ENCODE results near the gene FBXW8. TPM values are rescaled to one million over a fixed set of nuclear protein-coding genes. Genes with fewer than 3 reads are reported as not detected.

The FBXW8 gene
- total RNA-seq, 1 experiment from 2014 or later: 15.3 TPM

GRCh38 chr12:116958402-116959197 lies 47.9 kb downstream of the FBXW8 start:
- H3K4me3 Mint-ChIP-seq: no peak overlapping the region
- WGBS (ENCODE audit: extremely low coverage, insufficient read length, low lambda C conversion rate): no CpG with 5 or more reads among the region's 6 CpGs
- DNase-seq: no peak
- H3K27ac ChIP-seq (ENCODE audit: insufficient read length, low read depth, low read length): no peak overlapping the region
- no peaks in the 10 kb centered on the region for H3K27me3 Mint-ChIP-seq (ENCODE audit: low read depth)
- no peak overlapping the region for H2BK5ac ChIP-seq (ENCODE audit: insufficient read length, low read length)
- H3K56ac ChIP-seq (ENCODE audit: insufficient read length, low read depth, low read length): no peak overlapping the region
- H3K9me3 ChIP-seq (ENCODE audit: control insufficient read depth, low read depth, low read length): no peaks in the 10 kb centered on the region
- no peaks in the 10 kb centered on the region for H3K79me2 ChIP-seq (ENCODE audit: insufficient read depth, low read length)
- H2BK12ac ChIP-seq (ENCODE audit: insufficient read length, low read depth, low read length): no peak overlapping the region
- TF ChIP-seq, protein P1, sequence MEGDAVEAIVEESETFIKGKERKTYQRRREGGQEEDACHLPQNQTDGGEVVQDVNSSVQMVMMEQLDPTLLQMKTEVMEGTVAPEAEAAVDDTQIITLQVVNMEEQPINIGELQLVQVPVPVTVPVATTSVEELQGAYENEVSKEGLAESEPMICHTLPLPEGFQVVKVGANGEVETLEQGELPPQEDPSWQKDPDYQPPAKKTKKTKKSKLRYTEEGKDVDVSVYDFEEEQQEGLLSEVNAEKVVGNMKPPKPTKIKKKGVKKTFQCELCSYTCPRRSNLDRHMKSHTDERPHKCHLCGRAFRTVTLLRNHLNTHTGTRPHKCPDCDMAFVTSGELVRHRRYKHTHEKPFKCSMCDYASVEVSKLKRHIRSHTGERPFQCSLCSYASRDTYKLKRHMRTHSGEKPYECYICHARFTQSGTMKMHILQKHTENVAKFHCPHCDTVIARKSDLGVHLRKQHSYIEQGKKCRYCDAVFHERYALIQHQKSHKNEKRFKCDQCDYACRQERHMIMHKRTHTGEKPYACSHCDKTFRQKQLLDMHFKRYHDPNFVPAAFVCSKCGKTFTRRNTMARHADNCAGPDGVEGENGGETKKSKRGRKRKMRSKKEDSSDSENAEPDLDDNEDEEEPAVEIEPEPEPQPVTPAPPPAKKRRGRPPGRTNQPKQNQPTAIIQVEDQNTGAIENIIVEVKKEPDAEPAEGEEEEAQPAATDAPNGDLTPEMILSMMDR (conservative IDR thresholded peaks at IDR 0.05): no peak
- H4K8ac ChIP-seq (replicated peaks; ENCODE audit: insufficient read length, low read depth, low read length): no peak overlapping the region
- H3T11ph ChIP-seq (ENCODE audit: low read length): no peak overlapping the region
- H3K9ac ChIP-seq (ENCODE audit: extremely low read depth, insufficient read length, low read length): no peak overlapping the region
- H4K20me1 ChIP-seq (ENCODE audit: control insufficient read depth, insufficient read depth, insufficient read length): no peaks in the 10 kb centered on the region
- H3K27ac Mint-ChIP-seq: no peak overlapping the region; a peak in 2 of 7 replicates
- H3K4me2 ChIP-seq (ENCODE audit: insufficient read depth, insufficient read length, low read length): no peak overlapping the region
- no peak overlapping the region for H2BK15ac ChIP-seq (ENCODE audit: low read depth, low read length)
- no peaks in the 10 kb centered on the region for H3K4me1 ChIP-seq (ENCODE audit: insufficient read depth, low read length)
- H3K4ac ChIP-seq (ENCODE audit: low read depth, low read length): no peak overlapping the region
- H2AFZ ChIP-seq (ENCODE audit: low read length): no peak overlapping the region
- H3K23ac ChIP-seq (ENCODE audit: insufficient read length, low read depth, low read length): no peak overlapping the region
- no peak overlapping the region for H4K91ac ChIP-seq (ENCODE audit: insufficient read length, low read depth, low read length)
- no peak overlapping the region for H2AK5ac ChIP-seq (ENCODE audit: insufficient read length, low read length)
- H3K14ac ChIP-seq (ENCODE audit: insufficient read depth, low read length): no peak overlapping the region
- H4K5ac ChIP-seq (ENCODE audit: insufficient read length, low read depth, low read length): no peak overlapping the region
- no peaks in the 10 kb centered on the region for H3K23me2 ChIP-seq (ENCODE audit: insufficient read length, low read depth, low read length, poor library complexity, severe bottlenecking)
- H3K36me3 Mint-ChIP-seq (ENCODE audit: insufficient read depth in 1 of 3, low read depth in 3 of 3): no peaks in the 10 kb centered on the region
- H3K27me3 ChIP-seq (ENCODE audit: insufficient read depth, low read length): no peaks in the 10 kb centered on the region
- no peak overlapping the region for H2BK120ac ChIP-seq (ENCODE audit: low read depth, low read length, poor library complexity, severe bottlenecking)
- H3K18ac ChIP-seq (ENCODE audit: insufficient read length, low read depth, low read length): no peak overlapping the region
- no peaks in the 10 kb centered on the region for H3K9me3 Mint-ChIP-seq
- peaks cover 2 to 6% of the 10 kb centered on the region in 2 experiments; a peak in 3 of 4 replicates for H3K4me1 Mint-ChIP-seq
- H2BK20ac ChIP-seq (ENCODE audit: low read depth, low read length, poor library complexity, severe bottlenecking): no peak overlapping the region
- no peaks in the 10 kb centered on the region for H3K79me1 ChIP-seq (ENCODE audit: insufficient read depth, low read depth, low read length, poor library complexity, severe bottlenecking)
